ENCODE results near the gene C1QTNF1. TPM values are rescaled to one million over a fixed set of nuclear protein-coding genes. Genes with fewer than 3 reads are reported as not detected.

Gene C1QTNF1
- total and polyA plus RNA-seq, 9 of the 15 experiments (the other 6 are each of a cell fraction or from before 2014, with no cell fraction given) = 0.09 TPM; not detected in 8

DNA sequence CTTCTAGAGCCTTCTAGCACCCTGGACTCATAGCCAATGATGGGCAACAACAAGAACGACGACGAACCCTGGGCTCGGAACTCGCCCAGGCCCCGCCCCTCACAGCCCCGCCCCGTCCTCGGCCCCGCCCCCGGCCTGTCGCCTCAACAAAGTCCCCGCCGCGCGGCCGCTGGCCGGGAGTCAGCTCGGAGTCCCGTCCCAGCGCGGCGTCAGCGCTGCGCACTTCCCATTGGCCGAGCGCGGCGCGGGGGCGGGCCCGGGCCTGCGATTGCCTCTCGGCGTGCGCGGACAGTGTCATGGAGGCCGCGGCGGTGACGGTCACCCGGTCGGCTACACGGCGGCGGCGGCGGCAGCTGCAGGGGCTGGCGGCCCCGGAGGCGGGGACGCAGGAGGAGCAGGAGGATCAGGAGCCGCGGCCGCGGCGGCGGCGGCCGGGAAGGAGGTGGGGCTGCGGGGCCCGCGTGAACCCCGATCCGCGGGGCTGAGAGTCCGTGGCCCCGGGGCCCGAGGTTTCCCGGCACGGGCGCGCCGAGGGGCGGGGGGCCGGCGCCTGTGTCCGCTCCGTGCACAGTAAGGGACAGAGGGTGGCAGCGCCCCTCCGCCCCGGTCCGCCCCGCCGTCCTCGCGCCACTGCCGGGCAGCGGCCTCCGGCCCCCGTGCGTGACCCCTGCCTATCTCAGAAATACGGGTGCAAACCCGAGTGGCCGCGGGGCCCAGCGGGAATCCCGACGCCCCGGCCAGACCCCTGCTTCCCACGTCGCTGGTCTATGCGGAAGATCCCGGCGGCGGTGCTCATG is 50.9 kb downstream of the C1QTNF1 start, which contains the start of gene ENGASE (continued):
- no peak for TF ChIP-seq PHF21A (IDR thresholded peaks at IDR 0.05; ENCODE audit: borderline replicate concordance, low read depth)
- TF ChIP-seq TBL1XR1 (IDR thresholded peaks at IDR 0.05; ENCODE audit: low read length in 2 of 2) = 0 out of 4 replicates have a peak, but pooled peaks of 1 of the 2 experiments have one; percentile 34
- TF ChIP-seq XRCC4 (IDR thresholded peaks at IDR 0.05; ENCODE audit: extremely low read depth, insufficient read depth, insufficient read length) = no peak
- no peak for TF ChIP-seq NCOA4 (IDR thresholded peaks at IDR 0.05; ENCODE audit: partially characterized antibody)
- TF ChIP-seq, protein P1, sequence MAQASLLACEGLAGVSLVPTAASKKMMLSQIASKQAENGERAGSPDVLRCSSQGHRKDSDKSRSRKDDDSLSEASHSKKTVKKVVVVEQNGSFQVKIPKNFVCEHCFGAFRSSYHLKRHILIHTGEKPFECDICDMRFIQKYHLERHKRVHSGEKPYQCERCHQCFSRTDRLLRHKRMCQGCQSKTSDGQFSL (CRISPR knock-in tag; IDR thresholded peaks at IDR 0.05) = no peak
- TF ChIP-seq, protein P1 (tag; IDR thresholded peaks at IDR 0.05) = no peak
- TF ChIP-seq NRF1 (conservative IDR thresholded peaks at IDR 0.05 in 1 of 2, IDR thresholded peaks at IDR 0.05 in 1 of 2) = peak; percentile 81 to 82; a peak in 3 of 4 replicates
- TF ChIP-seq FOS (IDR thresholded peaks at IDR 0.05; ENCODE audit: extremely low read depth, insufficient read length) = peak; percentile 8
- no peak for TF ChIP-seq MTA1 (IDR thresholded peaks at IDR 0.05; ENCODE audit: borderline replicate concordance)
- no peak for TF ChIP-seq ILK (tag; IDR thresholded peaks at IDR 0.05; ENCODE audit: borderline replicate concordance, low read depth)
- TF ChIP-seq PML (IDR thresholded peaks at IDR 0.05; ENCODE audit: low read length) = no peak
- TF ChIP-seq SIN3A (IDR thresholded peaks at IDR 0.05; ENCODE audit: borderline replicate concordance in 2 of 2, control insufficient read depth in 1 of 2, low read depth in 2 of 2, low read length in 2 of 2) = peak; percentile 14 to 64; a peak in 1 of 4 replicates
- peak; percentile 90 for TF ChIP-seq RBM25 (IDR thresholded peaks at IDR 0.05; ENCODE audit: low read depth, low read length, severe bottlenecking)
- TF ChIP-seq GTF2E2 (tag; IDR thresholded peaks at IDR 0.05) = peak; percentile 97
- TF ChIP-seq, protein P2, sequence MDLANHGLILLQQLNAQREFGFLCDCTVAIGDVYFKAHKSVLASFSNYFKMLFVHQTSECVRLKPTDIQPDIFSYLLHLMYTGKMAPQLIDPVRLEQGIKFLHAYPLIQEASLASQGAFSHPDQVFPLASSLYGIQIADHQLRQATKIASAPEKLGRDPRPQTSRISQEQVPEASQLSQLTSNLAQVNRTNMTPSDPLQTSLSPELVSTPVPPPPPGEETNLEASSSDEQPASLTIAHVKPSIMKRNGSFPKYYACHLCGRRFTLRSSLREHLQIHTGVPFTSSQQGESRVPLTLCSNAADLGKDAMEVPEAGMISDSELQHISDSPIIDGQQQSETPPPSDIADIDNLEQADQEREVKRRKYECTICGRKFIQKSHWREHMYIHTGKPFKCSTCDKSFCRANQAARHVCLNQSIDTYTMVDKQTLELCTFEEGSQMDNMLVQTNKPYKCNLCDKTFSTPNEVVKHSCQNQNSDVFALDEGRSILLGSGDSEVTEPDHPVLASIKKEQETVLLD (IDR thresholded peaks at IDR 0.05) = no peak
- TF ChIP-seq CEBPG (CRISPR knock-in tag; IDR thresholded peaks at IDR 0.05) = no peak
- TF ChIP-seq CEBPG (tag; conservative IDR thresholded peaks at IDR 0.05 in 1 of 2, IDR thresholded peaks at IDR 0.05 in 1 of 2) = peak in 1 of 2 experiments; percentile 6; a peak in 1 of 4 replicates
- no peak for TF ChIP-seq ZNF239 (CRISPR knock-in tag; IDR thresholded peaks at IDR 0.05)
- no peak for TF ChIP-seq ZEB2 (IDR thresholded peaks at IDR 0.05)
- TF ChIP-seq ILF3 (IDR thresholded peaks at IDR 0.05; ENCODE audit: borderline replicate concordance) = peak; percentile 61; the same call in 1 of the 2 replicates
- TF ChIP-seq, protein P3, sequence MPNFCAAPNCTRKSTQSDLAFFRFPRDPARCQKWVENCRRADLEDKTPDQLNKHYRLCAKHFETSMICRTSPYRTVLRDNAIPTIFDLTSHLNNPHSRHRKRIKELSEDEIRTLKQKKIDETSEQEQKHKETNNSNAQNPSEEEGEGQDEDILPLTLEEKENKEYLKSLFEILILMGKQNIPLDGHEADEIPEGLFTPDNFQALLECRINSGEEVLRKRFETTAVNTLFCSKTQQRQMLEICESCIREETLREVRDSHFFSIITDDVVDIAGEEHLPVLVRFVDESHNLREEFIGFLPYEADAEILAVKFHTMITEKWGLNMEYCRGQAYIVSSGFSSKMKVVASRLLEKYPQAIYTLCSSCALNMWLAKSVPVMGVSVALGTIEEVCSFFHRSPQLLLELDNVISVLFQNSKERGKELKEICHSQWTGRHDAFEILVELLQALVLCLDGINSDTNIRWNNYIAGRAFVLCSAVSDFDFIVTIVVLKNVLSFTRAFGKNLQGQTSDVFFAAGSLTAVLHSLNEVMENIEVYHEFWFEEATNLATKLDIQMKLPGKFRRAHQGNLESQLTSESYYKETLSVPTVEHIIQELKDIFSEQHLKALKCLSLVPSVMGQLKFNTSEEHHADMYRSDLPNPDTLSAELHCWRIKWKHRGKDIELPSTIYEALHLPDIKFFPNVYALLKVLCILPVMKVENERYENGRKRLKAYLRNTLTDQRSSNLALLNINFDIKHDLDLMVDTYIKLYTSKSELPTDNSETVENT (CRISPR knock-in tag; IDR thresholded peaks at IDR 0.05) = peak; percentile 75; the same call in 1 of the 2 replicates
- TF ChIP-seq ZNF311 (CRISPR knock-in tag; IDR thresholded peaks at IDR 0.05) = no peak

Measured in K562 (cell line).